ENCODE results near the gene FBXO48. TPM values are rescaled to one million over a fixed set of nuclear protein-coding genes. Genes with fewer than 3 reads are reported as not detected.

Gene FBXO48
- total and polyA plus RNA-seq, 2 of the 4 experiments (the other 2 are of a cell fraction), result 0.18 to 0.43 TPM

- 60% methylated on average over 1 of the region's 3 CpGs; no CpG with 5 or more reads in 1 of the 2 experiments for WGBS, 2 experiments (ENCODE audit: extremely low coverage in 2 of 2, insufficient read length in 1 of 2)
- no peak overlapping the region for H3K23ac ChIP-seq (ENCODE audit: low read depth, low read length)
These were observed 52.2 kb downstream of the FBXO48 start for GRCh38 chr2:68414876-68415275.

More at GRCh38 chr2:68414876-68415275, 52.2 kb downstream of the FBXO48 start:
- H3K9me3 ChIP-seq (ENCODE audit: control insufficient read depth, insufficient read depth, low read length), result no peaks in the 10 kb centered on the region
- no peaks in the 10 kb centered on the region for H4K20me1 ChIP-seq (ENCODE audit: insufficient read depth, low read length)
- H3K18ac ChIP-seq (ENCODE audit: low read depth, low read length), result no peak overlapping the region
- peaks cover 36% of the 10 kb centered on the region for H3K27me3 ChIP-seq (ENCODE audit: control insufficient read depth, insufficient read depth, low read length)
- intact Hi-C loops (cut with micrococcal nuclease) (no loop called here), dilution Hi-C loops (cut with HindIII; ENCODE audit: low sequenced_read_pairs, unreplicated experiment) (no loop called here), in situ Hi-C loops (cut with MboI; ENCODE audit: low sequenced_read_pairs) (no loop called here)
- no peak overlapping the region for H2AFZ ChIP-seq (replicated peaks; ENCODE audit: low read length, poor library complexity)
- ChIA-PET POLR2A (ENCODE audit: unreplicated experiment) (no interaction called here), CTCF (no interaction called here)
- no peak overlapping the region for H4K91ac ChIP-seq (ENCODE audit: insufficient read depth, low read depth, low read length)
- no peak overlapping the region for H2BK120ac ChIP-seq (ENCODE audit: low read depth, low read length)
- no peak overlapping the region for H3K14ac ChIP-seq (replicated peaks; ENCODE audit: low read depth, low read length)
- no peak overlapping the region for H2AK5ac ChIP-seq (ENCODE audit: low read depth, low read length)
- H3K4me3 ChIP-seq (ENCODE audit: insufficient read depth, low read depth, low read length), result no peak overlapping the region
- H3K4me1 ChIP-seq (ENCODE audit: control insufficient read depth, insufficient read depth, low read length), result no peaks in the 10 kb centered on the region
- H2AK9ac ChIP-seq (replicated peaks; ENCODE audit: low read depth, low read length, poor library complexity), result no peak overlapping the region
- H3K4me2 ChIP-seq (ENCODE audit: low read depth, low read length), result no peak overlapping the region
- no peak overlapping the region for H3K9ac ChIP-seq (ENCODE audit: low read depth, low read length)
- ATAC-seq (ENCODE audit: low read depth) (no peak), DNase-seq (no peak)
- no peak overlapping the region for H3K27ac ChIP-seq (ENCODE audit: insufficient read depth, low read length)
- no peaks in the 10 kb centered on the region for H3K79me1 ChIP-seq (ENCODE audit: low read depth in 1 of 2, low read length in 2 of 2)
- no peak overlapping the region for H3K56ac ChIP-seq (ENCODE audit: extremely low read depth, insufficient read depth, low read length)
- BruUV-seq (replicated peaks), result no TSS peak
- no peak overlapping the region for H4K5ac ChIP-seq (ENCODE audit: low read depth, low read length)
- no peak overlapping the region for H2BK20ac ChIP-seq (ENCODE audit: low read depth, low read length)
- H3K4ac ChIP-seq (ENCODE audit: low read depth, low read length), result no peak overlapping the region
- no peak overlapping the region for H4K8ac ChIP-seq (ENCODE audit: low read depth in 2 of 2, low read length in 2 of 2)
- H2BK5ac ChIP-seq (ENCODE audit: low read depth, low read length, poor library complexity, severe bottlenecking), result no peak overlapping the region
- TF ChIP-seq, protein P1, sequence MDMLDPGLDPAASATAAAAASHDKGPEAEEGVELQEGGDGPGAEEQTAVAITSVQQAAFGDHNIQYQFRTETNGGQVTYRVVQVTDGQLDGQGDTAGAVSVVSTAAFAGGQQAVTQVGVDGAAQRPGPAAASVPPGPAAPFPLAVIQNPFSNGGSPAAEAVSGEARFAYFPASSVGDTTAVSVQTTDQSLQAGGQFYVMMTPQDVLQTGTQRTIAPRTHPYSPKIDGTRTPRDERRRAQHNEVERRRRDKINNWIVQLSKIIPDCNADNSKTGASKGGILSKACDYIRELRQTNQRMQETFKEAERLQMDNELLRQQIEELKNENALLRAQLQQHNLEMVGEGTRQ (IDR thresholded peaks at IDR 0.05; ENCODE audit: low read depth, low read length), result no peak
- no peak for TF ChIP-seq POLR2A (IDR thresholded peaks at IDR 0.05; ENCODE audit: low read depth, low read length)
- TF ChIP-seq RAD21 (IDR thresholded peaks at IDR 0.05; ENCODE audit: low read length), result no peak
- TF ChIP-seq BHLHE40 (IDR thresholded peaks at IDR 0.05; ENCODE audit: low read depth, low read length), result no peak
- TF ChIP-seq SMC3 (IDR thresholded peaks at IDR 0.05; ENCODE audit: low read depth, low read length), result no peak
- no peak for TF ChIP-seq RCOR1 (IDR thresholded peaks at IDR 0.05; ENCODE audit: insufficient replicate concordance, low read length)
- TF ChIP-seq RFX5 (IDR thresholded peaks at IDR 0.05; ENCODE audit: low read depth, low read length), result no peak
- TF ChIP-seq MAFK (IDR thresholded peaks at IDR 0.05; ENCODE audit: low read depth, low read length), result no peak
- TF ChIP-seq FOS (IDR thresholded peaks at IDR 0.05; ENCODE audit: low read depth, low read length), result no peak
- TF ChIP-seq MXI1 (IDR thresholded peaks at IDR 0.05; ENCODE audit: borderline replicate concordance, low read depth, low read length), result no peak
- TF ChIP-seq, protein P2, sequence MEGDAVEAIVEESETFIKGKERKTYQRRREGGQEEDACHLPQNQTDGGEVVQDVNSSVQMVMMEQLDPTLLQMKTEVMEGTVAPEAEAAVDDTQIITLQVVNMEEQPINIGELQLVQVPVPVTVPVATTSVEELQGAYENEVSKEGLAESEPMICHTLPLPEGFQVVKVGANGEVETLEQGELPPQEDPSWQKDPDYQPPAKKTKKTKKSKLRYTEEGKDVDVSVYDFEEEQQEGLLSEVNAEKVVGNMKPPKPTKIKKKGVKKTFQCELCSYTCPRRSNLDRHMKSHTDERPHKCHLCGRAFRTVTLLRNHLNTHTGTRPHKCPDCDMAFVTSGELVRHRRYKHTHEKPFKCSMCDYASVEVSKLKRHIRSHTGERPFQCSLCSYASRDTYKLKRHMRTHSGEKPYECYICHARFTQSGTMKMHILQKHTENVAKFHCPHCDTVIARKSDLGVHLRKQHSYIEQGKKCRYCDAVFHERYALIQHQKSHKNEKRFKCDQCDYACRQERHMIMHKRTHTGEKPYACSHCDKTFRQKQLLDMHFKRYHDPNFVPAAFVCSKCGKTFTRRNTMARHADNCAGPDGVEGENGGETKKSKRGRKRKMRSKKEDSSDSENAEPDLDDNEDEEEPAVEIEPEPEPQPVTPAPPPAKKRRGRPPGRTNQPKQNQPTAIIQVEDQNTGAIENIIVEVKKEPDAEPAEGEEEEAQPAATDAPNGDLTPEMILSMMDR (conservative IDR thresholded peaks at IDR 0.05; ENCODE audit: low read depth, low read length), result no peak
- no peak for TF ChIP-seq MAZ (IDR thresholded peaks at IDR 0.05; ENCODE audit: borderline replicate concordance, low read depth, low read length)
- TF ChIP-seq CEBPB (IDR thresholded peaks at IDR 0.05; ENCODE audit: low read depth, low read length), result no peak
- no peak for TF ChIP-seq NFE2L2 (IDR thresholded peaks at IDR 0.05; ENCODE audit: low read depth, low read length)
- TF ChIP-seq CHD1 (IDR thresholded peaks at IDR 0.05; ENCODE audit: low read depth, low read length), result no peak
- H3K9me1 ChIP-seq (ENCODE audit: insufficient read depth, low read length), result no peaks in the 10 kb centered on the region
- no peaks in the 10 kb centered on the region for H3K36me3 ChIP-seq (ENCODE audit: control insufficient read depth, insufficient read depth, low read length)
- H2BK15ac ChIP-seq (ENCODE audit: low read depth, low read length), result no peak overlapping the region

Measured in IMR-90 (cell line).